Measurements from ENCODE around the gene RABAC1. TPM values are rescaled to one million over a fixed set of nuclear protein-coding genes. Genes with fewer than 3 reads are reported as not detected.

The RABAC1 gene
- polyA plus RNA-seq, 1 donor (not counting 4 experiments of a cell fraction or from before 2014, with no cell fraction given) = 107 TPM

DNA sequence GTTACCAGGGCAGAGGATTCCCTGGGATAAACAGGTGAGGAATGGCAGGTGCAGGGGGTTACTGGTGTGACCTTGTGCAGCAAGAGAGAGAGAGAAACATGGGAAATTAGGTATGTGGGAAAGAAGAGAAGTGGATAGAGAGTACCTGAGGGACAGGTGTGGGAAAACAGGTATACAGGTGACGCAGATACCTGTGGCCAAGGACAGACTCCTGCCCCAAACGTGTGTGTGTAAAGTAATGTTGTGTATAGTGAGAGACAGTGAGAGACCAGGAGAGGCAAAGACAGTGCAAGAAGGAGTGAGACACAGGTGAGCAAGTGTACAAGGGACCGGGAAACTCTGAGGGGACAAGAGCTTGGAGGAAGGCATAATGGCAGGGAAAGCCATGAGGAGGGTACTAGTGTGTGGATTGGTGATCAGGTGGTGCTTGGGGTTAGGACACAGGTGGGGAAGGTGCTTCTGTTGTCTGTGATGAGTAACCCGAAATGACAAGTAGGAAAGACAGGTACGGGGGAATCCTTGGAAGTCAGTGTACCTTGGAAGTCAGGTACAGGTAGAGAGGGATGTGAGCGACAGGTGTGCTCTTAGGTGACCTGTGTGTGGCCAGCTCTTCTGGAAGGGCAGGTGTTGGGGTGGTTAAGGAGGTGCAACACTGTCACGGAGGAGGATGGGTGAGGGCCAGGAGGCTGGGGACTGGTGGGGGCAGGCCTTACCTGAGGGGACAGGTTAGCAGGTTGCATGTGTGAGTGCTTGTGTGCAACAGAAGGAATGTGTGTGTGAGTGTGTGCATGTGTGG, 33.7 kb downstream of the RABAC1 start:
- Histone ChIP-seq H3K9ac (ENCODE audit: control insufficient read depth, extremely low read depth, insufficient read depth, low read length) (no peak overlapping the region), H3K27me3 (ENCODE audit: control insufficient read depth, extremely low read depth, insufficient read depth, low read length) (peaks cover 94% of the 10 kb centered on the region), H3K9me3 (ENCODE audit: control insufficient read depth, low read depth, low read length) (peaks cover 2% of the 10 kb centered on the region), H3K27ac (ENCODE audit: control insufficient read depth, insufficient read depth, low read length) (no peak overlapping the region), H3K9me1 (ENCODE audit: control insufficient read depth, extremely low read depth, insufficient read depth, low read length) (no peaks in the 10 kb centered on the region), H3K36me3 (ENCODE audit: control insufficient read depth in 2 of 2, extremely low read depth in 1 of 2, insufficient read depth in 2 of 2, low read length in 2 of 2) (no peaks in the 10 kb centered on the region), H3K4me3 (ENCODE audit: control insufficient read depth in 2 of 3, extremely low read depth in 1 of 3, insufficient read depth in 2 of 3, low read depth in 1 of 3, low read length in 3 of 3) (no peak overlapping the region), H4K20me1 (ENCODE audit: control insufficient read depth, extremely low read depth, insufficient read depth, low read length) (peaks cover 6% of the 10 kb centered on the region), H3K79me2 (ENCODE audit: control insufficient read depth, insufficient read depth, low read length) (no peaks in the 10 kb centered on the region), H3K4me1 (ENCODE audit: control insufficient read depth, extremely low read depth, insufficient read depth, low read length) (peaks cover 6% of the 10 kb centered on the region), H2AFZ (ENCODE audit: control insufficient read depth, low read length) (no peak overlapping the region), H3K4me2 (ENCODE audit: control insufficient read depth, extremely low read depth, insufficient read depth, low read depth, low read length) (no peak overlapping the region)
- no peak for TF ChIP-seq EZH2 (IDR thresholded peaks at IDR 0.05; ENCODE audit: low read length)
- TF ChIP-seq, protein P1, sequence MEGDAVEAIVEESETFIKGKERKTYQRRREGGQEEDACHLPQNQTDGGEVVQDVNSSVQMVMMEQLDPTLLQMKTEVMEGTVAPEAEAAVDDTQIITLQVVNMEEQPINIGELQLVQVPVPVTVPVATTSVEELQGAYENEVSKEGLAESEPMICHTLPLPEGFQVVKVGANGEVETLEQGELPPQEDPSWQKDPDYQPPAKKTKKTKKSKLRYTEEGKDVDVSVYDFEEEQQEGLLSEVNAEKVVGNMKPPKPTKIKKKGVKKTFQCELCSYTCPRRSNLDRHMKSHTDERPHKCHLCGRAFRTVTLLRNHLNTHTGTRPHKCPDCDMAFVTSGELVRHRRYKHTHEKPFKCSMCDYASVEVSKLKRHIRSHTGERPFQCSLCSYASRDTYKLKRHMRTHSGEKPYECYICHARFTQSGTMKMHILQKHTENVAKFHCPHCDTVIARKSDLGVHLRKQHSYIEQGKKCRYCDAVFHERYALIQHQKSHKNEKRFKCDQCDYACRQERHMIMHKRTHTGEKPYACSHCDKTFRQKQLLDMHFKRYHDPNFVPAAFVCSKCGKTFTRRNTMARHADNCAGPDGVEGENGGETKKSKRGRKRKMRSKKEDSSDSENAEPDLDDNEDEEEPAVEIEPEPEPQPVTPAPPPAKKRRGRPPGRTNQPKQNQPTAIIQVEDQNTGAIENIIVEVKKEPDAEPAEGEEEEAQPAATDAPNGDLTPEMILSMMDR (optimal IDR thresholded peaks at IDR 0.05 in 1 of 3, IDR thresholded peaks at IDR 0.05 in 1 of 3, conservative IDR thresholded peaks at IDR 0.05 in 1 of 3; ENCODE audit: extremely low read depth in 1 of 3, insufficient read depth in 2 of 3, low read length in 3 of 3) = no peak
- dilution Hi-C loops (cut with MboI; ENCODE audit: extremely low pct_ligation_motif_present, low sequenced_read_pairs) = no loop called here
- no peak for DNase-seq (ENCODE audit: low read depth, low spot score)
- FAIRE-seq = no peak

DNA sequence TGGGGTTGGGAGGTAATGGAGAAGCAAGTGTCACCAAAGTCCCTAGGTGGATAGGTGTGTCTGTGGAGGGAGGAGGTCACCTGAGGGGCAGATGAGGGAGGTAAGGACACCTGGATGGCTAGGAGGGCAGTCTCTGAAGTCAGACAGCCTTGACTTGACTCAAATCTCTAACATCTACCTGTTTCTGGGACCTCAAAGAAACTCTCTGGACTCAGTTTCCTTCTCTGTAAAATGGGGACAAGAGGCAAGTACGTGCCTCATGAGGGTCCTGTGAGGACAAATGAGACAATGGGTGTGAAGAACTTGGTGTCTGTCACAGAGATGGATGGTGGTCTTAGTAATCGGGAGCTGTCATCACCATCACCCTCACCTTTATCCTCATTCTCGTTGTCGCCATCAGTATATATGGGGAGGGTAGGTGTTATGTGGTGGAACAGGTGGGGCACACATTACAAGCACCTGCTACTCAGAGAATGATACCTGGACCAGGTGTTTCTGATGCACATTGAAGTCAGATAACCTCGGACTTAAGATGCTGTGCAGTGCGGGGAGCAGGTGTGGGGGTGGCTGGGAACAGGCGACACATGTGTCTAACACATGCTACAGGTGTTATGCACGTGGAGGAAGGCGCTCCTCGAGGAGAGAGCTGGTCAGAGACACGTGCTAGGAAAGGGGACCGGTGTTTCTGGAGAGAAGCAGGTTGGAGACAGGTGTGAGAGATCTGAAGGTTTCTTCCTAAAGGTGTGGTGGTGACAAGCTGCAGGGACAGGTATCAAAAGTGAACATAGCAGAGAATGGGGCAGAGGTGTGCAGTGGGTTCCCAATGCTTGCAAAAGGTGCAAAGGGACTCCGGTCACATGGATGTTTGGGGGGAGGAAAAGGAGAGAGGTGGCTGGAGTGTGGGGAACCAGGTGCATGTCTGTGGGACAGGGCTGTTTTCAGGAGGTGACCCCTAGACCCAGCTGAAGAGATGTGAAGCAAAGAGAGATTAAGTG, 34.7 kb downstream of the RABAC1 start:
- no peaks in the 10 kb centered on the region for H3K36me3 ChIP-seq (ENCODE audit: control insufficient read depth in 2 of 2, extremely low read depth in 1 of 2, insufficient read depth in 2 of 2, low read length in 2 of 2)
- H3K9me3 ChIP-seq (ENCODE audit: control insufficient read depth, low read depth, low read length) = peaks cover 8% of the 10 kb centered on the region
- H3K4me2 ChIP-seq (ENCODE audit: control insufficient read depth, extremely low read depth, insufficient read depth, low read depth, low read length) = no peak overlapping the region
- FAIRE-seq (no peak), DNase-seq (ENCODE audit: low read depth, low spot score) (no peak)
- no peak overlapping the region for H3K9ac ChIP-seq (ENCODE audit: control insufficient read depth, extremely low read depth, insufficient read depth, low read length)
- H4K20me1 ChIP-seq (ENCODE audit: control insufficient read depth, extremely low read depth, insufficient read depth, low read length) = peaks cover 6% of the 10 kb centered on the region
- no peaks in the 10 kb centered on the region for H3K79me2 ChIP-seq (ENCODE audit: control insufficient read depth, insufficient read depth, low read length)
- no peaks in the 10 kb centered on the region for H3K9me1 ChIP-seq (ENCODE audit: control insufficient read depth, extremely low read depth, insufficient read depth, low read length)
- H2AFZ ChIP-seq (ENCODE audit: control insufficient read depth, low read length) = no peak overlapping the region
- TF ChIP-seq, protein P1 (optimal IDR thresholded peaks at IDR 0.05 in 1 of 3, IDR thresholded peaks at IDR 0.05 in 1 of 3, conservative IDR thresholded peaks at IDR 0.05 in 1 of 3; ENCODE audit: extremely low read depth in 1 of 3, insufficient read depth in 2 of 3, low read length in 3 of 3) = no peak
- H3K4me1 ChIP-seq (ENCODE audit: control insufficient read depth, extremely low read depth, insufficient read depth, low read length) = peaks cover 6% of the 10 kb centered on the region
- dilution Hi-C loops (cut with MboI; ENCODE audit: extremely low pct_ligation_motif_present, low sequenced_read_pairs) = no loop called here
- no peak overlapping the region for H3K4me3 ChIP-seq (ENCODE audit: control insufficient read depth in 2 of 3, extremely low read depth in 1 of 3, insufficient read depth in 2 of 3, low read depth in 1 of 3, low read length in 3 of 3)
- peaks cover 86% of the 10 kb centered on the region for H3K27me3 ChIP-seq (ENCODE audit: control insufficient read depth, extremely low read depth, insufficient read depth, low read length)
- no peak overlapping the region for H3K27ac ChIP-seq (ENCODE audit: control insufficient read depth, insufficient read depth, low read length)

All from keratinocyte (primary cell).